GM21367 (cell line): ENCODE results near the gene SLC11A2.

ENCODE experiments used
- ATAC-seq: cut with Tn5 transposase; IDR thresholded peaks from one replicate; pipeline ENCODE4 v1.9.1; 2021; ENCODE audit not compliant: unreplicated experiment

The SLC11A2 gene

GRCh38 chr12:51025836-51026638 is at the start of gene SLC11A2:
TSS of gene SLC11A2 (minus strand) at chr12:51026384. CDS start at chr12:51010728, 15,656 bp downstream.
- peak; percentile 80 for ATAC-seq

DNA sequence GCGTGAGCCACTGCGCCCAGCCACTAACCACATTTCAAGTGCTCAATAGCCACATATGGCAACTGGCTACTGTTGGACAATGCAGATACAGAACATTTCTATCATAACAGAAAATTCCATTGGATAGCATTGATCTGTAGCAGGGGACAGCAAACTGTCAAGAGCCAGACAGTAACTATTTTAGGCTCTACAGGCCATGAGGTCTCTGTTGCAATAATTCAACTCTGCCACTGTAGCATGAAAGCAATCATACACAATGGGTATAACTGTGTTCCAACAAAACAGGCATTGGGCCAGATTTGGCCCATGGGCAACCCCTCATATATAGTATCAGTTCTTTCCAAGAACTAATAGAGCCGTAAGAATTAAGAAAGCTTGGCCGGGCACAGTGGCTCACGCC is 49.2 kb upstream of the SLC11A2 start:
- no peak for ATAC-seq

DNA sequence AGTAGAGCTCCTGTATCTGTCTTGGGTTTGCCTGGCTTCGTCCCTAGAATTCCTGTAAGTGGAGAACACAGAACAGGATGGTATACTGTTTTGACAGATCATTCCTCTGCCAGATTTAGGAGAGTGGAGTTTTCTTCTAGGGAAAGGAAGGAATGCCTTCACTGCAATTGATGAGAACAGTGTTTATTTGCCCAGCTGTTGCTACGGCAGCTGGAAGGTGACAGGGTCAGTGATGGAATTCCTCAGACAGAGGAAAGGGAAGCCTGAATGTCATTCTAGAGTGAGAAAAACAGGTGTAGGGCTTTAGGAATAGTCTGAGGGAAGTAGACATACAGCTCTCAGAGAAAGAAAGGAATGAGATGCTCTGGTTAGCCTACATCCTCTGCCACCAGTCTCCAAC is 45.5 kb upstream of the SLC11A2 start:
- no peak for ATAC-seq

DNA sequence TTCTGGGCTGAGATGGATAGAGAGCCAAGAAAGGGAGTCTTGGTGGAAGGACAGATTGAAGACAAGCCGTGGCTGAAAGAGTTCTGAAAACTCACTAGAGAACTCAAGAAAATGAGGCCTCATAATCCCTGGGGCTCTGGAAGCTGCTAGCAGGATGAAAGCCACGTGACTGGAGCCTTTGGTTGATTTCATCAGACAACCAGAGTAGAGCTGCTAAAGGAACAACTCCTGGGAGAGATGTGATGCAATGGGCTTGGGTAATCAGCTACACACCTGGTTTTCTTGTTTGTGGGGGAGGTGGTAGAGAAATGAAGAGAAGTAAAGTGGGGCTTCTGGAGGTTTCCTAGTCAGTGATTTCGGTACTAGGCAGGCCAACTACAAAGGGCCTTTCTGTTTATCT is 43.8 kb upstream of the SLC11A2 start:
- no peak for ATAC-seq

GRCh38 chr12:51067771-51068170 is 41.6 kb upstream of the SLC11A2 start:
- ATAC-seq, result no peak

DNA sequence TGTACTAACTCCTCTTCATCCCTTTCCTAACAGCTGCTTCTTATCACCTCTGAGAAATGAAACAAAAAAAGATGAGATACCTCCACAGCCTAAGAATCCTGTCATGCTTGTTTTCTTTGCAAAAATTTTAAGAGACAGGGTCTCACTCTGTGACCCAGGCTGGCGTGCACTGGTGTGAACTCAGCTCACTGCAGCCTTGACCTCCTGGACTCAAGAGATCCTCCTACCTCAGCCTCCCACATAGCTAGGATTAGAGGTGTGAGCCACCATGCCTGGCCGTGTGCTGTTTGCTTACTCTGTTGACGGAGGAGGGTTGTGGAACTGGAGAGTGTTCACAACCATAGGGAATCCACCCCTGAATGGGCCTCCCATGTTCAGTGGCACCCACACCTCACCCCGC is 41.0 kb upstream of the SLC11A2 start:
- ATAC-seq, result no peak

DNA sequence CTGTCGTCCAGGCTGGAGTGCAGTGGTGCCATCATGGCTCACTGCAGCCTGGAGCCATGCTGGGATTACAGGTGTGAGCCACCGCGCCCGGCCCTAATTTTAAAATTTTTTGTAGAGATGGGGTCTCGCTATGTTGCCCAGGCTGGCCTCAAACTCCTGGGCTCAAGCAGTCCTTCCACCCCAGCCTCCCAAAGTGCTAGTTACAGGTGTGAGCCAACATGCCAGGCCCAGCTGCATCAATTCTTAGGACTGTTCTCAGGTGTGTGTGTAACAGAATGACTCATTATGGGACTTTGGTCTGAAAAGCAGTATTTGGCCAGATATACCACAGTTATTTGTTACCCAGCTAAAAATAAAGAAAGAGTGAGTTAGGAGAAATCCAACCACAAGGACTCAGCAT is 39.3 kb upstream of the SLC11A2 start:
- ATAC-seq, result no peak

GRCh38 chr12:51062631-51063397 is 36.6 kb upstream of the SLC11A2 start:
- ATAC-seq, result no peak

DNA sequence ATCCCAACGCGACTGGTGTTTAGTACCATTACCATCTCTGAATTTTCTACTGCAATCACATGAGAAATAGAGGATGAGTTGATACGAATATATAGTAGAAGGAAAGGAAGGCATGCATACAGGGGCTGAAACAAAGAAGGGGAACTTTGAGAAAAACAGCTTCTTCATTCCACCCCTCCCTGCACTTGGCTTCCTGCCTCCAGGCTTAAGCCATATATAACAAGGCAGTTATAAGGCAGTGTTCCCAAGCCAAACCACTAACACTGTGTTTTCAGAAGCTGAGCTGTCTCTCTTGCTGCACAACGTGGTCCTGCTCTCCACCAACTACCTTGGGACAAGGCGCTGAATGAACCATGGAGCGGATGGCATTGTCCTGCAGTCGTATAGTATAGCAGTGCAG is 32.9 kb upstream of the SLC11A2 start:
- no peak for ATAC-seq

GRCh38 chr12:51056242-51056641 is 30.1 kb upstream of the SLC11A2 start:
- no peak for ATAC-seq

GRCh38 chr12:51055060-51055459 is 28.9 kb upstream of the SLC11A2 start:
- no peak for ATAC-seq

DNA sequence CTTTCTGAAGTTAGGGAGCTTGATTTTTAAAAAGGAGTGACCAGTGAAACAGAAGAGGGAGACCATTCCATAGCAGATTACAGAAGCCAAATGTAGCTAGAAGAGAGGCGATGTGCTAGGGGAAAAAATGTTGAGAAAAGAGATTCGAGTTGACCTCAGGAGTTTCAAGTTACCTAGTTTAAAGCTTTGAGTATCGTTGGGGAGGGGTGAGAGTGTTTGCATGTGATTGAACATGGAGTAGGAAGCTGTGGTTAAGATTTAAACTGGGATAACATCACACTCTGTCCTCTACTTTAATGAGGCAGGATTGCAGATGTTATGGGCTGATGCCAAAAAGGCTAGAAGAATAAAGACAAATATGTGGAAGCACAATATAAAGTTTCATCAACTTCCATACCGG is 25.6 kb upstream of the SLC11A2 start:
- no peak for ATAC-seq

- ATAC-seq, result no peak
Observed at GRCh38 chr12:51049525-51049924, 23.3 kb upstream of the SLC11A2 start.

- ATAC-seq, result no peak
Observed at GRCh38 chr12:51048661-51049251, 22.6 kb upstream of the SLC11A2 start.

DNA sequence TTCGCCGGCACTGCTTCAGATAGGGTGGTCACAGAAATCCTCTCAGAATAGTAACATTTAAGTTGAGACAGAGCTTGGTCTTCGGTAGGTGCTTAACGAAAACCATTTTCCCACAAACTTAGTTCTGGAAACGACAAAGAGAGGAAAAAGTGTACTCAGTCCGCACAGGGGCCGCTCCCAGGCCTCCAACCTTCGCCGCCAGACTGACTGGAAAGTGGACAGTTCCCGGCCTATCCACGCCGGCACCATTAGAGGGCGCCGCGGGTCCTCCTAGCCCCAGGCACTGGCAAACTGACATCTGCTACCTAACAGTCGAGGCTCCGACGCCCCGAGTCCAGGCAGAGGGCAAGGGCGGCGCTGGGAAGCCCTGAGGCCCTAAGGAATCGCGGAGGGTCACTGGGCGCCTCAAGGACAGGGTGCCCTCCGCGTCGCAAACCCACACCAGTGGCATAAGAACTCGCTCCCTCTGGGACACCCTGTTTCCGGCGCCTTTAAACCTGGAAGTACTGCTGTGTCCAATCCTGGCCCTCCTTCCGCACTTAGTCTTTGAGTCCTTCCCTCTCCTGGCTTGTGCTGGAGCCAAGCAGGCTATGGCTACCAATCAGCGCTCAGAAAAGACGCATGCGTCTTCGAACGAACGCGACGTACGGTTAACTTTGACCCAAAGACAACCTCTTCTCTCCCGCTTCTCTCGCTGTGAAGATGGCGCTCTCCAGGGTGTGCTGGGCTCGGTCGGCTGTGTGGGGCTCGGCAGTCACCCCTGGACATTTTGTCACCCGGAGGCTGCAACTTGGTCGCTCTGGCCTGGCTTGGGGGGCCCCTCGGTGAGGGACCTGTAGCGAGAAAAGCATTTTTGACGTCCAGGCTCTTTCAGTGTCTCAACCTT is 21.7 kb upstream of the SLC11A2 start, which contains the start of gene LETMD1:
Gene LETMD1, plus strand, starts transcription at position 673 of the 886 bp plus-strand sequence. Its CDS starts 30 bp downstream, at position 703.
- peak; percentile 89 for ATAC-seq

DNA sequence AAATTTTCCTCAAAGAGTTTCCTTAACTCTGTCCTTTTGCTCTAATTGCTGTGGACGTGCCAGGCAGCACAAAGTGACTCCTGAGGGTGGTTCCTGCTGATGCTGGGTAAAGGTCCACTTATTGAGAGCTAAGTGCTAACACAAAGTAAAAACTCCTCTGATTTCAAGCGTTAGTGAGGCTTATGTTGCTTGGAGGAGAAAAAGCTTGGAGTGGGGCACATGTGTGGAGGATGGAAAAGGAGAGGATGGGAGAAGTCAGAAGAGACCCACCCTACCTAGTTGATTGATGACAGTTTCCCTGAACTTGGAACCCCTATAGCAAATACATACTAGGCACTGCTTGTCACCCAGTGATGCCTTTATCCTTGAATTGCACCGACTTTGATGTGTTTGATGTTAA is 10.1 kb upstream of the SLC11A2 start:
- no peak for ATAC-seq

DNA sequence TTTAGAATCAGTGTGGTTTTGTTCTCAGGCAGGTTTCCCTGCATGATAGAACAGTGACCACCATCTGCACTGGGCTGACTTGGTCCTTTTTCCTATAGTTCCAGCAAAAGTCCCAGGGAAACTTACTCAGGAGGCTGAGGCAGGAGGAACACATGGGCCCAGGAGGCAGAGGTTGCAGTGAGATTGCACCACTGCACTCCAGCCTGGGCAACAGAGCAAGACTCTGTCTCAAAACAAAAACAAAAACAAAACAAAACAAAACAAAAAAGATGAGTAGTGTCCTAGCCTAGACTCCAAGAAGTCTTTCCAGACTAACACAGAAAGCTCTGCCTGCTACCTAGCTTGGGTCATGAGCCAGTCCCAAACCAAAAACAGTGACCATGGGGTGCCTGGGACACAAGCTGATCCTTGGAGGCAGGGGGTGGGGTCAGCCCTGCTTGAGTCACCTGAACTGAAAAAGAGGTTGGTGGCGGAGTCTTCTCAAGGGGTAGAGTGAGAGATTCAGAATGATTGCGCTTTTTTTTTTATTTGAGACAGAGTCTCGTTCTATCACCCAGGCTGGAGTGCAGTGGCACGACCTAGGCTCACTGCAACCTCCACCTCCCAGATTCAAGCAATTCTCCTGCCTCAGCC is 7.4 kb upstream of the SLC11A2 start:
- ATAC-seq, result no peak

DNA sequence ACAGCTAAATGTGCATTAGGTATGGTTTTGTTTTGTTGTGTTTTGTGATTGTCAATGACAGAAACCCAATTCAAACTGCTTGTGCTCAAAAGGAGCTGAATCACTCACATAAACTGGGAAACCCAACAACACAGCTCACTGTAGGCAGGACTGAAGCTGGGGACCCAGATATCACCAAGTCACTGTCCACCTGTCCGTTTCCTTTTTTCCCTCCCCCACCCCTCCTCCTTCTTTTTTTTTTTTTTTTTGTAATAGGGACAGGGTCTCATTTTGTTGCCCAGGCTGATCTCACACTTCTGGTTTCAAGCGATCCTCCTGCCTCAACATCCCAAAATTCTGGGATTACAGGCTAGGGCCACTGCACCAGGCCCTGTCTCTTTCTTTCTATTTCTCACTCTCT is 6.9 kb upstream of the SLC11A2 start:
- ATAC-seq, result no peak

GRCh38 chr12:51028813-51029150 is 2.6 kb upstream of the SLC11A2 start:
- no peak for ATAC-seq

GRCh38 chr12:51028126-51028812 is 2.1 kb upstream of the SLC11A2 start:
- ATAC-seq, result no peak
